Endothelial cell of hepatic sinusoid (primary cell): ENCODE results near the gene FBN1.

ENCODE experiments used
- in situ Hi-C: cut with HindIII; loops from 2 replicates; pipeline ENCODE4 v1.10.0; 2017; ENCODE audit warnings: low sequenced_read_pairs

FBN1 gene

GRCh38 chr15:48532946-48533345 is 112.6 kb downstream of the FBN1 start:
- in situ Hi-C loops = no loop called here

DNA sequence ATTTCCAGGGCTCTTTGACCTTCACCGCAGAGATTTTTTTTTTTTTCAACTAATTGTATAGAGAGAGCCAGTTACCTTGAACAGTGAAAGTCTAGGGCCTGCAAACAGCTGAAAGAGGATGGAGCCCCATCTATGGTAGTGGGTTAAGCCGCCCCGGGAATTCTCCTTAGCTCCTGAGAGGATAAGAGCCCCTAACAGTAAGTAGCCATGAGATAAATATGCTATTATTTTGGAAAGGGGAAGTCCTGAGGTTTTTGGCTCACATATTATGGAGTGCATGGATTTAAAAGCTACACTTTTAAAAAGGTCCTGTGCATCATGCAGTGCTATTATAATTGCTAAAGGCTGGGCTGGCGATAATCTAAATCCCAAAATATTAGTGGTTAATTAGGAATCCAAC is 115.0 kb downstream of the FBN1 start:
- in situ Hi-C loops = no loop called here

GRCh38 chr15:48528921-48529320 is 116.6 kb downstream of the FBN1 start:
- in situ Hi-C loops = loop anchor here (10.0 kb wide), 2 partner anchors 64 to 106 kb away; no protein-coding TSS in a partner anchor

DNA sequence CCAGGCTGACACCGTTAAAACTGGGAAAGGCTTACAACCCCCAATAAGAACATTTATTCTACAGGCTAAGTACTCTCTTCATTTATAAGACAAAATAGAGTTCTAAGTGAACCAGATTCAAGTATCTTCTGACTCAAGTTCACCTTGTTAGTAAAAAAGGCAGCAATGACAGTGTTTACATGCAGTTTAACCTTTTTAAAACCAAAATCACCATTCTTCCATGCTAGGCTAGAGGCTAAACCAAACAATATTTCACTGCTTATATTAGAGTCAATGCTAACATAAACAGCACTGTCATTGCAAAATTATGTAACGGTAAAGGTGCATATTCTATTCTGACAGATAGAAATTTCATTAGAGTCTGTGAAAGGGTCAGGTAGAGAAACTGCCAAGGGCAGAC is 118.0 kb downstream of the FBN1 start:
- in situ Hi-C loops = loop anchor here (10.0 kb wide), 2 partner anchors 63 to 107 kb away; no protein-coding TSS in a partner anchor

- in situ Hi-C loops = loop anchor here (10.0 kb wide), 2 partner anchors 58 to 112 kb away; no protein-coding TSS in a partner anchor
Observed at GRCh38 chr15:48522911-48523310, 122.6 kb downstream of the FBN1 start.

DNA sequence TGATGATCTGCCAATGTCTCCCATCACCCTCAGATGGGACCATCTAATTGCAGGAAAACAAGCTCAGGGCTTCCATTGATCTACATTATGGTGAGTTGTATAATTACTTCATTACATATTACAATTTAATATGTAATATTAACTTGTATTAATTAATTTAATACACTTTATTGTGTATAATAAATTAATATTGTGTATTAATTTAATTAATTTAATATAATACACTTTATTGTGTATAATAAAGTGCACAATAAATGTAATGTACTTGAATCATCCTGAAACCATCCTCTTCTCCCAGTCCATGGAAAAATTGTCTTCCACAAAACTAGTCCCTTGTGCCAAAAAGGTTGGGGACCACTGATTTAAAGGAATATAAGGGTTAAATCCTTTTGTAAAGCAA is 123.4 kb downstream of the FBN1 start:
- in situ Hi-C loops = loop anchor here (10.0 kb wide), 2 partner anchors 57 to 113 kb away; no protein-coding TSS in a partner anchor

DNA sequence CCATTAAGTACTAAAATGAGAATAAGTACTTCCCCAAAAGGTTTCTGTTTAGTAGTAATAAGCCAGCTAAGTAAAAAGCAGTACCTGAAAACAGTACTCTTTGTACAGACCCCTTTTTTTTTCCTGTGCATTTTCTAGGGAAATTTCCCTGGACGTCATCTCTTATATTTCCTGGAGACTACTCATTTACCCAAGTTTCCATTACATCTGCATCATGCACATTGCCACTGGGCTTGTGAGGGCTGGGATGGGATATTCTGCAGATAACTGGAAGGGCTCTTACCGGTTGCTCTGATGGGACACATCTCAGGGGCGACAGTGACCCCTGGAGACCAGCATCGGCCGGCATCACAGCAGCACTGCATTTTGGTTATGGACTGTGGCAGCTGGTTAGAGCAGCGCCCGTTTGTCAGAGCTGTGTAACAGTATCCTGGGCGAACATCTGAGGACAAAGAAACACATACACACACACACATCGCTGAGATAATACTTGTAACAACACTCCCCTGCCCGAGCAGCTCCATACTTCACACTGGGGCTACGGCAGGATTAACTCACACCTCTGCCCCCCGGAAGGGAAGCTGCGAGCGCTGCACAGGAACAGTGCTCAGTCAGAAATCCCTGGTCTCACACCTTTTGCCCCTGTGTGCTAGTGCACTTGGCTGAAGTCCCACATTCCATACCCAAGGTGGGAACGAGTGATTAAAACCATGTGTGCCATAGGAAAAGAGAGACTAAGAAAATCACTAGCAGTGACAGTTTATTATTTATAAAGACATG is 124.9 kb downstream of the FBN1 start:
- in situ Hi-C loops = loop anchor here (10.0 kb wide), 2 partner anchors 56 to 114 kb away; no protein-coding TSS in a partner anchor

DNA sequence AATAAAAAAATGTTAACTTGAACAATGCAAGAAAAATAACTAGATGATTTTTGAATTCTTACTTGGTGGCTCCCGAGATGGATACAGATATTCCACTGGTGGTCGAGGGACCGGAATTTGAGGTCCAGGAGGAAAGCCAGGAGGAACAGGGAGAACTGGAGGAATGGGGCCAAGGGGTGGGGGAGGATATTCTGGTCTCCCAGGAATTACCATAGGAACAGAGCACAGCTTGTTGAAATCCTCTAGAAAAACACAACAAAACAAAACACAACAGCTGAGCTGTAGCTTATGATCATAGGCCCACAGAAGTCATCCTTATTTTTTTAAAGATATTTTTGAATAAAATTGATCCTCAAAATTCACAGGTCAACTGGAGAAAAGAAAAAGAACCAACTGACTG is 129.4 kb downstream of the FBN1 start:
- in situ Hi-C loops = no loop called here

DNA sequence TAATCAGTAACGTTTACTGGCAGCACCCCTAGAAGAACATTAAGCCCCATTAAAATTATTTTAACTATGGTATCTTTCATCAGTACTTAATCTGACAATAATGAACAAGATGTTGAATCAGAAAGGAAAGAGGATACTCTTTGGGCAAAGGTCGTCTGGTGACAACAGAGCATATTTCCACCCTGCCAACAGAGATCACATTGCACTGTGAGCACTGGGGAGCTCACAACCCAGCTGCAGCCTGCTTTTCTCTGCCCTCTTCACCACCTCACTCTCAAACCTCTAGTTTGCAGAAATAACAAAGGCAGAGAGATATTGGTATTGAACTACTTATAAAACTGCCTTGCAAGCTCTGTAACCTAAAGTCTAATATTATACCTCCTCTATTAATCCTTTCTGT is 130.0 kb downstream of the FBN1 start:
- in situ Hi-C loops = no loop called here

DNA sequence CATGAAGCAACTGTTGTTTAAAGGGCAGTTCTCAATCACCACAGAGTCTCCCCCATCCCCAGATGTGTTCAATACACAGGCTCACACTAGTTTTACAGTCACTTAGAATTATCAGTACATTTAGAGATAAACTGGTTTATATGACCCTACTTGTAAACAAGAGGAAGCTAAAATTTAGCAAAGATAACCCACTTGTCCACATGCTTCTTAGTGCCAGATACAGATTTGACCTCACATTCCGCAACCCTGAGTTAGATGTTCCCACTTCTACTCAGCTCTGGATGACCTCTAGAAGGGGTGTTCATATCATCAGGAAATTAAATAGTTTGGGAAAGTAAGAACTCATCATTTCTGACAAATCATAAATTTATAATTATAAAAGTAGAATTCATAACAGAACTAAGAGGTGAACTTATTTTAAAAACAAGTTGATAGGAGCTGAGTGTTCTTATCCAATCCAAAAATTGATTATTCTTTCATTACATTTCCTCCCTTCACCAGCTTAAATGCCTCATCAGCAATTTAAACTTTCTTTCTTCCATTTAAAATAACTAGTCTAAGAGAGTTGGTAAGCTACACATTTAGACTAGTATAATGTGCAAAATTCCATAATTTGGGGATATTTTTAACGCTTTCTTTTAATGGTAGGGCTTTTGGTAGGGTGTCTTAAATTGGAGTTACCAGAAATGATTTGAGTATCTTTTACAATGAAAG is 131.2 kb downstream of the FBN1 start:
- in situ Hi-C loops = no loop called here

- in situ Hi-C loops = no loop called here
Observed at GRCh38 chr15:48510976-48511375, 134.5 kb downstream of the FBN1 start.

GRCh38 chr15:48507416-48508065 is 138.0 kb downstream of the FBN1 start:
- in situ Hi-C loops = no loop called here

GRCh38 chr15:48505067-48505466 is 140.4 kb downstream of the FBN1 start:
- in situ Hi-C loops = no loop called here

- in situ Hi-C loops = no loop called here
Observed at GRCh38 chr15:48501208-48501607, 144.3 kb downstream of the FBN1 start.

DNA sequence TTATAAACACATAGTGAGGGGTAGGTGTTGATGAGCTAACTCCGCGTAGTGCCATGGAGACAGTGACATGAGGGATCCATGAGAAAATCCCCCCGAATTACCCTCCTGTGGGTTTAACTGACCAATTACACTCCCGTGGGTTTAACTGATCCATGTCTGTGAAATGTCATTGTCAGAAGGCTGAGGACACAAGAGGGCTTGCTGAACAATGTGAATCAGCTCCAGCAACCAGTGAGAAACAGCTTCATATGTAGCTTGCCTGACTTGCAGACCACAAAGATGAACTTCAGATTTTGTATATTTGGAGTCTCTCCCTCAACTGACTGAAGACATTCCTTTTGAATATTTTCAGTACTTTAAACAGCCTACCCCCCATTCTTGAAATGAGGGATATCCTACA is 144.9 kb downstream of the FBN1 start:
- in situ Hi-C loops = no loop called here

DNA sequence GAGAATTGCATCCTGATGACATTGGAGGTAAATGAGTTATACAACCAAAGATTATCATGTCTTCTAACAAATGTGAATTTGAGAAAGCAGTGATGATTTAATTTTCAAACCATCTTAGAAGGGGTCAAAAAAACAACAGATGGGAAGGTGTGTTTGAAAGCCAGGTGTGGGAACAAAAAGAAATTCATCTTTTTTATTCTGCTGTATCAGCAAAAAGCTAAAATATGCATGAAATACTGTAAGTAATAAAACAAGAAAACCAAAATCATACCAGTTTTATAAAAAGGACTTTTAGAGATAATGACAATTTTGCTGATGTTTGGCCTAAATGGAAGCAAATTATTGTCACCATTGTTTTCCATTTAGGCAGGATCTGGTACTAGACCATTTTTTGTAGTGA is 145.5 kb downstream of the FBN1 start:
- in situ Hi-C loops = no loop called here

DNA sequence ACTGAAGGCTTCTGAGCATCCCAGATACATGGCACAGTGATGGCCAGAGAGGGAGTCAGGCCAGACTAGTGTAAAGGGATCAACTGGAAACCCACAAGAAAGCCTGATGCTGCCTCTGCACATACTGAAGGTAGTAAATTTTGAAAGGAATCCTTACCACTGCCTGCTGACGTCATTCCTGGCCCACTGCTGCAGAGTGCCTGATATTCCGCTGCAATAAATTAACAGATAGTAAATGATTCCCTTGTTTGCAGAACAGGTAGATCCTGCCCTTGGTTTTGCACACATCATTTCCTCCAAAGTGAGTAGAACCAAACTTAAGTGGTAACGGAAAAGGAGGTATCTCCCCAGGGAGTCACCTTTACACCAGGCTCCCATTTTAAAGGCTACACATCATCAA is 146.7 kb downstream of the FBN1 start:
- in situ Hi-C loops = no loop called here

GRCh38 chr15:48494631-48495030 is 150.9 kb downstream of the FBN1 start:
- in situ Hi-C loops = no loop called here

DNA sequence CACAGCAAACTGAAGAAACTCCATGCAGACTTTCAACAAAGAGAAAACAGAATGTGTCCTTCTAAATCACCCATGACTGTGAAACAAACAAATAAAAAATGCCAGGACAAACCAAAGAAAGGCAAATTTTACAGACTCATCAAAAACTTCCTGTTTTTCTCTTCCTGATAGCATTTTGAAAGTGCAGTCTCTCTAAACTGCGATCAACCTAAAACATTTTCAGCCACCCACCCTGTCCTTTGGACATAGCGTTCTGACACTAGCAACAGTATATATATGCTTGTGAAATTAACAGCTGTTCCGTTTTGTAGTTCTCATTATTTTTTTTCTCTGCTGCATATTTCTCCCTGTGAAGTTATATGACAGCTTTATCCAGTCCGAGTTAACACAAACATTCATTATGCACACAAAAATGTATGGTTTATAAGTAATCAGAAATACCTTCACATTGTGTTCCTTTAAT is 151.7 kb downstream of the FBN1 start:
- in situ Hi-C loops = no loop called here

GRCh38 chr15:48493084-48493762 is 152.3 kb downstream of the FBN1 start:
- in situ Hi-C loops = no loop called here

DNA sequence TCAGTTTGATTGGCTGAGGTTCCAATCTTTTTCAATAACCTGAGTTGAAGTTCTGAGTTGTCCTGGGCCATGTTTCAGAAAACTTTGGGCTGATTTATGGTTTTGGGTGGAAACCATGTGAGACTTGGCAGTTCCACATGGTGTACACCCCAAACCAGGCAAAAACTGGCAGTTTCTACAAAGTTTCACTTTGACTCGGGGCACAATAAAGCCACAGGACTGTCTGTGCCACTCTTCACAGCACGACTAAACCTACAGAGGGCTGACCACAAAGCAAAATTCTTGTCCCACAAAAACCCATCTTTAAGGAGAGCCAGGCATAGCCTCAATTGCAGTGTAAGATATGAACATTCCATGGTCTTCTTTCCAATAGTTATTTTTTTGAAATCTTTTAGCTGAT is 159.3 kb downstream of the FBN1 start:
- in situ Hi-C loops = no loop called here
